ENCODE measurements around the gene FECH. TPM values are rescaled to one million over a fixed set of nuclear protein-coding genes. Genes with fewer than 3 reads are reported as not detected.

Gene FECH
- total RNA-seq, 2 donors from 2014 or later, result 23.8 to 24.5 TPM

- DNase-seq (ENCODE audit: low spot score) (no peak), ATAC-seq (peak in 1 of 2 donors; percentile 55)
- Mint-ChIP-seq H3K36me3 (peaks cover 12% of the 10 kb centered on the region), H3K27me3 (no peaks in the 10 kb centered on the region), H3K4me3 (no peak overlapping the region), H3K27ac (no peak overlapping the region), H3K4me1 (ENCODE audit: low read depth in 2 of 2) (peaks cover 3 to 4% of the 10 kb centered on the region in 2 donors), H3K9me3 (no peaks in the 10 kb centered on the region)
Measured at GRCh38 chr18:57561728-57562423, 24.6 kb downstream of the FECH start.

- ATAC-seq, result no peak
- peaks cover 3 to 4% of the 10 kb centered on the region in 2 donors for H3K4me1 Mint-ChIP-seq (ENCODE audit: low read depth in 2 of 2)
- DNase-seq (ENCODE audit: low spot score), result no peak
- H3K9me3 Mint-ChIP-seq, result no peaks in the 10 kb centered on the region
- no peak overlapping the region for H3K4me3 Mint-ChIP-seq
- no peak overlapping the region for H3K27ac Mint-ChIP-seq
- H3K36me3 Mint-ChIP-seq, result peaks cover 12% of the 10 kb centered on the region
- no peaks in the 10 kb centered on the region for H3K27me3 Mint-ChIP-seq
Measured at GRCh38 chr18:57561261-57561660, 25.2 kb downstream of the FECH start.

GRCh38 chr18:57559314-57559713 is 27.2 kb downstream of the FECH start:
- H3K36me3 Mint-ChIP-seq, result peaks cover 5% of the 10 kb centered on the region

GRCh38 chr18:57555134-57555533 is 31.4 kb downstream of the FECH start:
- no peaks in the 10 kb centered on the region for H3K9me3 Mint-ChIP-seq
- H3K4me3 Mint-ChIP-seq, result no peak overlapping the region
- DNase-seq (ENCODE audit: low spot score) (no peak), ATAC-seq (no peak)
- H3K36me3 Mint-ChIP-seq, result peaks cover 5% of the 10 kb centered on the region
- H3K27me3 Mint-ChIP-seq, result no peaks in the 10 kb centered on the region
- H3K27ac Mint-ChIP-seq, result no peak overlapping the region
- H3K4me1 Mint-ChIP-seq (ENCODE audit: low read depth in 2 of 2), result no peaks in the 10 kb centered on the region

More at GRCh38 chr18:57559314-57559713, 27.2 kb downstream of the FECH start:
- ATAC-seq, result no peak
- H3K27me3 Mint-ChIP-seq, result no peaks in the 10 kb centered on the region
- H3K9me3 Mint-ChIP-seq, result no peaks in the 10 kb centered on the region
- peaks cover 3 to 4% of the 10 kb centered on the region in 2 donors for H3K4me1 Mint-ChIP-seq (ENCODE audit: low read depth in 2 of 2)
- no peak for DNase-seq (ENCODE audit: low spot score)
- H3K4me3 Mint-ChIP-seq, result no peak overlapping the region
- no peak overlapping the region for H3K27ac Mint-ChIP-seq

GRCh38 chr18:57550510-57550909 is 36.0 kb downstream of the FECH start:
- Mint-ChIP-seq H3K4me3 (no peak overlapping the region), H3K9me3 (no peaks in the 10 kb centered on the region), H3K4me1 (ENCODE audit: low read depth in 2 of 2) (peaks cover 0 to under 1% of the 10 kb centered on the region in 2 donors), H3K27ac (no peak overlapping the region), H3K27me3 (no peaks in the 10 kb centered on the region), H3K36me3 (peaks cover 5% of the 10 kb centered on the region)
- ATAC-seq (no peak), DNase-seq (ENCODE audit: low spot score) (no peak)

- Mint-ChIP-seq H3K36me3 (no peaks in the 10 kb centered on the region), H3K4me1 (ENCODE audit: low read depth in 2 of 2) (peaks cover 0 to 3% of the 10 kb centered on the region in 2 donors), H3K27me3 (no peaks in the 10 kb centered on the region), H3K27ac (no peak overlapping the region), H3K9me3 (no peaks in the 10 kb centered on the region), H3K4me3 (no peak overlapping the region)
- no peak for ATAC-seq
- DNase-seq (ENCODE audit: low spot score), result no peak
Measured at GRCh38 chr18:57547260-57547659, 39.2 kb downstream of the FECH start.

GRCh38 chr18:57544936-57545660 is 41.4 kb downstream of the FECH start:
- no peaks in the 10 kb centered on the region for H3K36me3 Mint-ChIP-seq
- no peaks in the 10 kb centered on the region for H3K27me3 Mint-ChIP-seq
- no peak overlapping the region for H3K4me3 Mint-ChIP-seq
- no peaks in the 10 kb centered on the region for H3K9me3 Mint-ChIP-seq
- no peak for ATAC-seq
- no peak overlapping the region for H3K27ac Mint-ChIP-seq
- DNase-seq (ENCODE audit: low spot score), result no peak
- H3K4me1 Mint-ChIP-seq (ENCODE audit: low read depth in 2 of 2), result peaks cover 0 to 3% of the 10 kb centered on the region in 2 donors

GRCh38 chr18:57543560-57543959 is 42.9 kb downstream of the FECH start:
- Mint-ChIP-seq H3K27ac (no peak overlapping the region), H3K4me1 (ENCODE audit: low read depth in 2 of 2) (peaks cover 0 to 3% of the 10 kb centered on the region in 2 donors), H3K4me3 (no peak overlapping the region), H3K27me3 (peaks cover 2 to 7% of the 10 kb centered on the region in 2 donors), H3K9me3 (no peaks in the 10 kb centered on the region), H3K36me3 (no peaks in the 10 kb centered on the region)
- ATAC-seq, result no peak
- DNase-seq (ENCODE audit: low spot score), result no peak

- H3K27me3 Mint-ChIP-seq, result peaks cover 2 to 7% of the 10 kb centered on the region in 2 donors
- H3K4me3 Mint-ChIP-seq, result no peak overlapping the region
- no peaks in the 10 kb centered on the region for H3K36me3 Mint-ChIP-seq
- DNase-seq (ENCODE audit: low spot score), result no peak
- ATAC-seq, result no peak
- no peaks in the 10 kb centered on the region for H3K9me3 Mint-ChIP-seq
- H3K27ac Mint-ChIP-seq, result no peak overlapping the region
- H3K4me1 Mint-ChIP-seq (ENCODE audit: low read depth in 2 of 2), result peaks cover 0 to 3% of the 10 kb centered on the region in 2 donors
Measured at GRCh38 chr18:57542812-57543427, 43.6 kb downstream of the FECH start.

- H3K4me1 Mint-ChIP-seq (ENCODE audit: low read depth in 2 of 2), result peaks cover 0 to 3% of the 10 kb centered on the region in 2 donors
- H3K4me3 Mint-ChIP-seq, result no peak overlapping the region
- H3K9me3 Mint-ChIP-seq, result no peaks in the 10 kb centered on the region
- H3K27ac Mint-ChIP-seq, result no peak overlapping the region
- H3K27me3 Mint-ChIP-seq, result peaks cover 2 to 7% of the 10 kb centered on the region in 2 donors
- no peak for ATAC-seq
- H3K36me3 Mint-ChIP-seq, result no peaks in the 10 kb centered on the region
- no peak for DNase-seq (ENCODE audit: low spot score)
Measured at GRCh38 chr18:57542126-57542525, 44.4 kb downstream of the FECH start.

- Mint-ChIP-seq H3K27me3 (peaks cover 5 to 7% of the 10 kb centered on the region in 2 donors), H3K4me1 (ENCODE audit: low read depth in 2 of 2) (no peaks in the 10 kb centered on the region), H3K36me3 (no peaks in the 10 kb centered on the region), H3K4me3 (no peak overlapping the region), H3K9me3 (no peaks in the 10 kb centered on the region), H3K27ac (no peak overlapping the region)
- ATAC-seq (no peak), DNase-seq (ENCODE audit: low spot score) (no peak)
Measured at GRCh38 chr18:57539702-57540101, 46.8 kb downstream of the FECH start.

GRCh38 chr18:57538614-57539013 is 47.9 kb downstream of the FECH start:
- ATAC-seq, result no peak
- Mint-ChIP-seq H3K27me3 (peaks cover 5 to 7% of the 10 kb centered on the region in 2 donors), H3K27ac (no peak overlapping the region), H3K9me3 (no peaks in the 10 kb centered on the region), H3K4me3 (no peak overlapping the region), H3K36me3 (no peaks in the 10 kb centered on the region), H3K4me1 (ENCODE audit: low read depth in 2 of 2) (no peaks in the 10 kb centered on the region)
- DNase-seq (ENCODE audit: low spot score), result no peak

GRCh38 chr18:57534511-57534909 is 52.0 kb downstream of the FECH start:
- no peak for ATAC-seq
- Mint-ChIP-seq H3K36me3 (no peaks in the 10 kb centered on the region), H3K9me3 (no peaks in the 10 kb centered on the region), H3K4me1 (ENCODE audit: low read depth in 2 of 2) (no peaks in the 10 kb centered on the region), H3K27me3 (peaks cover 5 to 7% of the 10 kb centered on the region in 2 donors), H3K27ac (no peak overlapping the region), H3K4me3 (no peak overlapping the region)
- DNase-seq (ENCODE audit: low spot score), result no peak

Measured in natural killer cell treated with Interleukin-12 subunit alpha and Interleukin-12 subunit beta and Interleukin-15 and Interleukin-18, amount 100 ng/mL, for 72 hours (primary cell).